GM21515 (cell line): ENCODE data around the gene SPNS2.

Source experiments
- ATAC-seq: cut with Tn5 transposase; IDR thresholded peaks from one replicate; pipeline ENCODE4 v1.9.1; 2021; ENCODE audit not compliant: unreplicated experiment

The SPNS2 gene

DNA sequence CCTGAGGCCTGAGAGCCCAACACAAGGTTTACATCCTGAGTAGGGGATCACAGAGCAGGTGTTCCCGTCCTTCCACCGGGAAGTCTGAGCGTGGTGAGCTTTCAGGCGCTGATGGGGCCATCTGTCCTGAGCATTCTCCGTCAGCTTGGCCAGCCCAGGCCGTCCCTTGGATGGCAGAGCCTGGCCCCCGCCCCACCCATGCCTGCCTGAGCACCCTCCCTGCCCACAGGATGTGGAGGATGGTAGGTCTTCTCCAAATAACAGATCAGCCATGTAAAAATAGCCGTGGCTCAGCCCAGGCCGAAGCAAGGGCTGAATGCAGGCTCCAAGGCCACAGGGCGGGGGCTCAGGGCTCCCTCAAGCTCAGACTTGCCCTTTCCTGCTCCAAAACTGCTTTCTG, 20.2 kb downstream of the SPNS2 start:
- ATAC-seq: no peak

DNA sequence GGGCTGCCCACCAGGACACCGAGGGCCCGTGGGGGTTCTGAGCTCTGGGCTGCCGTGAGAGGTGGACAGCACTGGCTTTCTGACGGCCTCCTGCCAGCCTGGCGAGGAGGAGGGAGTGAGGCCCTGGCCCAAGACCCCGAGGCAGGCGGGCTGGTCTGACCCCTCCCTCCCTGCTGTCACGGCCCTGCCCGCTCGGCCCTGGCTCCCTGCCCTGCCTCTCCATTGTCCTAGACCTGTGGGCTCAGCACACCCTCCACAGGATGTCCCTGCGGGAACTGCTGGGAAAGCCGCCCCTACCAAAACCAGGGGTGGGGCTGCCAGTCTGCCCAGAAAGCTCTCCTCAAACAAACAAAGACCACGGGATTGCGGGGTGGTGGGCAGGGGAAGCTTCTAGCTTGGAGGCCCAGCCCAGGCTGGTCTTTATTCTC, 20.7 kb downstream of the SPNS2 start:
- no peak for ATAC-seq

DNA sequence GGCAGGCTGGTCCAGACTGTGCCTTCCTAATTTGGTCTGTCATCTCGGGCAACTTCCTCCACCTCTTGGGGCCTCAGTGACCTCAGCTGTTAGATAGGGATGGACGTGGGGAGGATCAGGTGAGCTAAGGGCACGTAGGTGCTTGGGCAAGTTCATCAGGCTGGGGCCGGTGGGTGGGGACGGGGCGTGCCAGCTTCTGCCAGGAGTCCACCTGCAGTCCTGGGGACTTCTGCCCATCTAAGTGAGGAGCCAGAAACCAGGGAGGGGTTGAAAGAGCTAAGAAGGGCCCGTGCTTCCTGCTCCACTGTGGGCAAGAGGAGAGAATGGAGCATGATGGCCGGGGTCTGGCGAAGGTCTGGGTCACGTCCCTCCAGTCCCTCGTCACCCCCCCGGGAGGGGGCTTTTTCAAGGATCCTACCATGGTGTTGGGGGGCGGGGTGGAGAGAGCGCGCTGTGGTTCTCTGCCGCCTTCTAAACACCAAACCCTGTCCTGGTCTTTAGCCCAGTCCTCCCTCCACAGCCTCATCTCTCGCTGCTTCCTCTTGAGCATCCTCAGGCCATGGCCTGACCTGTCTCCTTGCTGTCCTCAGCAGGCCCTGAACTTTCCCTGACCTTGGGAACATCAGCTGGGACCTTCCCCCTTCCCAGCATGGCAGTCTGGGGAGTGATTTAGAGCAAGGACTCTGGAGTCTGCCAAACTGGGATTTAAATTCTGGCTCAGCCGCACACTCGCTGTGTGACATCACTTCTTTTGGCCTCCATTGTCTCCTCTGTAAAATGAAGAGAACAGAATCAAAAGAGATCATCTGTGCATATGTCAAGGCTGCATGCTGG, 21.6 kb downstream of the SPNS2 start:
- no peak for ATAC-seq

DNA sequence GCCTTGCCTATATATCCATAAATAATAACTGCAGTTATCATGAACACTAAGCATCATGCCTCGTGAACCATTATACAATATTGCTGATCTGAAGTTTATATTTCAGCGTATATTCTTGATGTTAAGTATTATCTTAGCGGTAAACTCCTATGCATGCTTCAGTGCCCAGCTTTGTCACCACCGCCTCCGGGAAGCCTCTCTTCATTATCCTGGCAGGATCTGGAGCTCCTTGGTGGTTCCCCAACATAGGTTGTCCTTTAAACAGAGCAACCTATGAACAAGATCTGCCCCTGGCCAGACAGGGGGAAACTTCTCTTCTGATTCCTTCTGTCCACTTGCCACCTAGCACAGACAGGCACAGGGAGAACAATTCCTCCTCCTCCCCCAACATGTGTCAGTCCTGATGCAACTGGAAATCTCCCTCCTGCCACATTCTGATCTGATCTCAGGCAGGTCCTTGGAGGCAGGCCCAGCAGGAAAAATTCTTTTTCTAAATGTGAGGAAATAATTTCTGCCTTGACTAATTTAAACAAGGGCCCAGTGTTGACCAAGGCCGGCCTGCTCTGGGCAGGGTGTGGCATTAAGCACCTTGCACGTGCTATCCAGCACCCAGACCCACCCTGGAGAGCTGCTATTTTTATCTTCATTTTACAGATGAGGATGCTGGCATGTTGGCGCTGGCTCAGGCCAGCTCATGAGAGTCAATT, 22.4 kb downstream of the SPNS2 start:
- no peak for ATAC-seq

GRCh38 chr17:4522661-4523060, 24.0 kb downstream of the SPNS2 start:
- ATAC-seq: no peak

DNA sequence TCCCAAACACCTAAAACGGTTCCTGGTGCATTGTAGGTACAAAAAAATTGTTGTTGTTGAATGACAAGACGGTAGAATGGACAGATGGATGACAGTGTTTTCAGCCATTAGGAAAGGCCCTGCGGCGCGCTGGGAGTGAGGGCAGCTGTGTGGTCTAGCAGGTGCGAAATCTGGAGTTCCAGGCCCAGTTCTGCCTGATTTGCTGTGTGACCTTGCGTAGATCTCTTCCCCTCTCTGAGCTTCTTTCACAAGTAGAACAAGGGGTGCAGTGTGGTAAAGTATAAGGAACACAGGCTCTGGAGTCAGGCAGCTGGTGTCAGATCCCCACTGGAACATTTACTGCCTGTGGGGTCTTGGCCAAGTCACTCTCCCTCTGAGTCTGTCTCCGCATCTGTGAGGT, 25.3 kb downstream of the SPNS2 start:
- no peak for ATAC-seq

- no peak for ATAC-seq
Observed at GRCh38 chr17:4525691-4526397, 27.2 kb downstream of the SPNS2 start.

GRCh38 chr17:4527134-4527533, 28.5 kb downstream of the SPNS2 start:
- ATAC-seq: no peak

DNA sequence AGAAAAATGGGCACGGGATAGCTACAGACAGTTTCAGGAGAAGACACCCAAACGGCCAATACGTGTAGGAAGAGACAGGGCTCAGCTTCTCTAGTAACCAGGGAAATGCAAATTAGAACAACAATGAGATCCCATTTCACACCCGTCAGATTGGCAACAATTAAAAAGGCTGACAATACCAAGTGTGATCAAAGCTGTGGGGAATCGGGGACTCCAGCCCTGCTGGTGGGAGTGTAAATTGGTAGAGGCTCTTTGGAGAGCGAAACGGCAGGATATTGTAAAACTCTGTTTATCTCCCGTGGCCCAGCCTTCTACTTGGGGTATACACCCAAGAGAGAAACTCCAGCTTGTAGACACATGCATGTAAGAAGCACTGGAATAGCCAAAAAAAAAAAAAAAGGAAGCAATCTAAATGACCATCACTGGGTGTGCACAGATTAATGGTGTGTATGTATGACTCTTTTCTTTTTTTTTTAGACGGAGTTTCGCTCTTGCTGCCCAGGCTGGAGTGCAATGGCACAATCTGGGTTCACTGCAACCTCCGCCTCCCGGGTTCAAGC, 29.0 kb downstream of the SPNS2 start:
- ATAC-seq: no peak

DNA sequence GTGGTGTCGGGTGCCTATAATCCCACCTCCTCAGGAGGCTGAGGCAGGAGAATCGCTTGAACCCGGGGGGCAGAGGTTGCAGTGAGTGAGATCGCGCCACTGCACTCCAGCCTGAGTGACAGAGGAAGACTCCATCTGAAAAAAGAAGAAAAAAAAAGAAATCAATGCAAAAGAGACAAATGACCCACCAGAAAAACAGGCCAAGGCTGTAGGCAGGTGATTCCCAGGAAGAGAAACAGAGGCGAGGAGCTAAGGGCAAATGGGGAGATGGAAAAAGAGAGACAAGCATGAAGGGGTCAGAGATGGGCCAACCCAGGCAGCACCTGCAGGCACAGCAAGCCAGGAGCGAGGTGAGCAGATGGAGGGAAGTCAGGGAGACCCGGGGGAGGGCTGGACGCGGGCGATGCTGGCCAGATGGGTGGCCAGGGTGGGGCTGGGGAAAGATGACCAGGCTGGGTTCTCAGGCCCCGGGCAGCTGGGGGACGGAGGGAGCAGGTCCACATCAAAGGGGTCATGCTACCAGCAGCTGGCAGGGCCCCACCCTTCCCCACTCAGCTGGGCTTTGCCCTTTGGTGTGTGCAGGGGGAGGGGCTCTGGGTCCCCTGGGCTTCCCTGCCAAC, 31.0 kb downstream of the SPNS2 start:
- ATAC-seq: no peak

GRCh38 chr17:4530799-4531730, 32.4 kb downstream of the SPNS2 start:
- ATAC-seq: no peak

DNA sequence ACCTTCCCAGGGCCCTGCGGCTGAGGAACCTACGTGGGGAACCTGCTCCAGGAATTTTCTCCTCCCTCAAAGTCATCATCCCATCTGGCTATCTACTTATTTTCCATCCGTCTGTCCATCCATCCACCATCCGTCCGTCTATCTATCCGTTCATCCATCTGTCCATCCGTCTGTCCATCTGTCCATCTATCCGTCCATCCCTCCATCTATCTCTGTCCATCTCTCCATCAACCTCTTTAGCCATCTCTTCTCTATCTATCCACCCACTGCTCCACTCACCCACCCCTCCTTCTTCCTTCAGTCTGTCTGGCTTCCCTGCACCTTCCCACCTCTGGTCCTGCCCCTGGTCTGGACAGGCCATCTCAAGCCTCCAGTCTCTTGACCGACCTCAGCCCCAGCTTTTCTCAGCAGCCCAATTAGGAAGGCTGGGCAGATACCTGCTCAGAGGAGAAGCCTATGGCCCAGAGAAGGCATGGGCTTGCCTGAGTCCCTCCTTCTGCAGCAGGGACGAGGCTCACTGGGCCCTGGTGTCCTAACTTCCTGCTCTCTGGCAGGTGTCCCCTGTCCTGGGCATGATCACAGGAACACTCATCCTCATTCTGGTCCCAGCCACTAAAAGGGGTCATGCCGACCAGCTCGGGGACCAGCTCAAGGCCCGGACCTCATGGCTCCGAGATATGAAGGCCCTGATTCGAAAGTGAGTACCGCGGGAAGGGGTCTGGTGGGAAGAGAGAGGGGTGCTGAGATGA, 33.5 kb downstream of the SPNS2 start:
- no peak for ATAC-seq

DNA sequence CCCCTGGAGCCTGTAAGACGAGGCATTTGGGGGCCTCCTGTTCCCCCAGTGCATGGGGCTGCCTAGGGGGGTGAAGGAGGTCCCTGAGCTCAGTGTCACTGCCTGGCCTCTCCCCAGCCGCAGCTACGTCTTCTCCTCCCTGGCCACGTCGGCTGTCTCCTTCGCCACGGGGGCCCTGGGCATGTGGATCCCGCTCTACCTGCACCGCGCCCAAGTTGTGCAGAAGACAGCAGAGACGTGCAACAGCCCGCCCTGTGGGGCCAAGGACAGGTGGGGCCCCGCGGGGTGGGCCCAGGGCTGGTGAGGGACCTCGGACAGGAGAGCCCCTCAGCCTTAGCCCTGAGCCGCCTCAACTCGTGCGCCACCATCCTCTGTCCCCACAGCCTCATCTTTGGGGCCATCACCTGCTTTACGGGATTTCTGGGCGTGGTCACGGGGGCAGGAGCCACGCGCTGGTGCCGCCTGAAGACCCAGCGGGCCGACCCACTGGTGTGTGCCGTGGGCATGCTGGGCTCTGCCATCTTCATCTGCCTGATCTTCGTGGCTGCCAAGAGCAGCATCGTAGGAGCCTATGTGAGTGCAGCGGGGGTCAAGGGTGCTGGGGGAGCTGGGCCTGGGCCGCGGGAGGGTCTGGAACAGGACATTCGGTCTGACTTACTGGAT, 34.3 kb downstream of the SPNS2 start:
- ATAC-seq: no peak

GRCh38 chr17:4533523-4534504, 35.1 kb downstream of the SPNS2 start:
- no peak for ATAC-seq

- no peak for ATAC-seq
Observed at GRCh38 chr17:4534515-4534914, 35.8 kb downstream of the SPNS2 start.

DNA sequence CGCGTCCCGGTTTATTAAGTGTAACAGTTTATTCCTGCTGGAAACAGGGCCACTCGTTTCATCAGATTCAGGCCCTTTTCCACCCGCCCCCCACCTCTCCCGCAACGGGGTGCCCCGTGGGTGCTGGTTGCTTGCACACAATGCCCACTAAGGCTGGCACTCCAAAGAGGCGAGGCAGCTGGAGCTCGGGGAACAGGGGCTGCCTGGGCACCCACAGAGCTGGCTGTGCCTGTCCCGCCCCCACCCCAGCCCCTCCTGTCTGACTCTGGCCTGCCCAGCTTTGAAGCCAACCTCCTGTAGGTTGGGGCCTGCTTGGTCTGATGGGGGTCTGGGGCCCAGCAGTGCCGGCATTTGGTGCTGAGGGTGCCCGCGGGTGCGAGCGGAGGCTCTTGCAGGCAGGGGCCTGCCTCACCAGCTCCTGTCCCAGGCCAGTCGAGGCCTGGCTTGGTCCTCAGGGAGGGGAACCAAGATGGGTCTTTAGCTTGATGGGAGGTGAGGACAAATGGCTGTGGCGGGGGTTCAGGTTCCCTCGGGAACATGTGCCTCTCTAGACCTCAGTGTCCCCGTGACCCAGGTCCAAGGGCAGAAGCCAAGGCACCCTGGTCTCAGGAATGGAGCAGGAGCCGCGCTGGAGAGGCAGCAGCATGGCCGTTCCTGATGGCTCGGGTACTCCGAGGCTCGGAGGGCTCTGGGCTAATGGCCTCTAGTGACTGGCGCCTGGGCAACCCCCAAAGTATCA, 36.4 kb downstream of the SPNS2 start:
- no peak for ATAC-seq
